ELR (cell line): Measurements from ENCODE around the gene IL1RL1.

Experiments
- DNase-seq: peaks from one replicate; pipeline ENCODE4 v3.0.0-alpha.2; 2015; ENCODE audit warnings: low read depth

Gene IL1RL1

DNA sequence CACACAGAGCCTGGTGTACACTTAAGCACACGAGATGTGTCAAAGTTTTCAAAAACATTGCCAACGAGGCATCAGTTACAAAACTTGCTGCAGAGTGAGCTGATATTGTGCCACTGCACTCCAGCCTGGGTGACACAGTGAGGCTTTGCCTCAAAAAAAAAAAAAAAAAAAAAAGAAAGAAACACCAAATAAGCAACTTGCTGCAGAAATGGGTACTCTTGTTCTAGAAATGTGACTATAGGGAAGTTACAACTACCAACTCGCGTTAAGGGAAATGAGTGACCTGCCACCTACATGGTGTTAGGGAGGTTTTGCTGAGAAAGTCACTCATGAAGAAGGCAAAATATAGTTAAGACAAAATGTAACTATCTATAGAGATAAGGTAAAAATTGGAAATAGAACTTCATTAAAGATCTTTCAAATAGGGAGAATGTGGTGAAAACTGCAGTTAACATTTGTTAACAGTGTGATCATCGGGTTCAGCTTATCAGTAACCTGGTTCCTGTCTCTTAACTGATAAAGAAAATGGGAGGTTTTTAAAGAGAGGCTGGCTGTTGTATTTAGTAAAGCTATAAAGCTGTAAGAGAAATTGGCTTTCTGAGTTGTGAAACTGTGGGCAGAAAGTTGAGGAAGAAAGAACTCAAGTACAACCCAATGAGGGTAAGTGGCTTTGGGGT is at the start of gene IL1RL1:
Gene IL1RL1, plus strand, starts transcription at position 600 of the 677 bp plus-strand sequence. CDS start 26,702 bp downstream, outside the sequence.
- DNase-seq: no peak

- DNase-seq: no peak
Observed at GRCh38 chr2:102262216-102263129, 48.9 kb upstream of the IL1RL1 start.

GRCh38 chr2:102264952-102265351 is 46.4 kb upstream of the IL1RL1 start:
- no peak for DNase-seq

DNA sequence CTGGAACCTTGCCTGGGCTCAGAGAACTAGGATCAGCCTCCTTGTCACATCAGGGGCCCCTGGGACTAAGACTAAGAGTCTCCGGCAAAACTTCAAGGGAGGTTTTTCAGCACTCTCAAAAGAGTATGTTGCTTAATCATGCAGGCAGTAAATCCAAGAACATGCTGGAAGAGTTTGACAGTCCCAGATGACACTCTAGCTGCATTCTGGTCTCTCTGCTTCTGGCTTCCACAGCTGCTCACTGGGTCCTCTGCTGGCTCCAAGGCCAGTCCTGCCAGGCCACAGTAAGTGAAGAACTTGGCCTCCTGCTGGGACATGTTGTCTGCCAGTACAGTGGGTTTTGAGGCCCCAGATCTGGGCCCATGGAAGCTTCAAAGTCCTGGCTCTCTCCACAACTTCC is 45.2 kb upstream of the IL1RL1 start:
- DNase-seq: no peak

DNA sequence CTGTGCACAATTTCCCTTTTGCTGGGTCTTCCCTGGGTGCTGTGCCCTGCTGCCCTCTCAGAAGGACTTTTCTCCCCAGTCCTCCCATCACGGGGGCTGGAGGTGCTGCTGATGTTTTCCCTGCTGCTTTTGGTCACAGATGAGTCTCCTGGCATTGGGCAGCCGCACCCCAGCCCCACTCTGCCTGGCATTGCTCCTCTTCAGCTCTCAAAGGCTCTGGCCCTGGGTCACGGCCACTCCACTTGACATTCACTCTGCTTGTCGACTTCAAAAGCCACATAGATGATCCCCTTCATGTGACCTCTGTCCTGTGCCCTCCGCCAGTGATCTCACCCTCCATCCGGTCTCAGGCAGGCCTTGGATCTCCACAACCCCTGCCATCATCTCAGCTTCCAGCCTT is 43.6 kb upstream of the IL1RL1 start:
- no peak for DNase-seq

DNA sequence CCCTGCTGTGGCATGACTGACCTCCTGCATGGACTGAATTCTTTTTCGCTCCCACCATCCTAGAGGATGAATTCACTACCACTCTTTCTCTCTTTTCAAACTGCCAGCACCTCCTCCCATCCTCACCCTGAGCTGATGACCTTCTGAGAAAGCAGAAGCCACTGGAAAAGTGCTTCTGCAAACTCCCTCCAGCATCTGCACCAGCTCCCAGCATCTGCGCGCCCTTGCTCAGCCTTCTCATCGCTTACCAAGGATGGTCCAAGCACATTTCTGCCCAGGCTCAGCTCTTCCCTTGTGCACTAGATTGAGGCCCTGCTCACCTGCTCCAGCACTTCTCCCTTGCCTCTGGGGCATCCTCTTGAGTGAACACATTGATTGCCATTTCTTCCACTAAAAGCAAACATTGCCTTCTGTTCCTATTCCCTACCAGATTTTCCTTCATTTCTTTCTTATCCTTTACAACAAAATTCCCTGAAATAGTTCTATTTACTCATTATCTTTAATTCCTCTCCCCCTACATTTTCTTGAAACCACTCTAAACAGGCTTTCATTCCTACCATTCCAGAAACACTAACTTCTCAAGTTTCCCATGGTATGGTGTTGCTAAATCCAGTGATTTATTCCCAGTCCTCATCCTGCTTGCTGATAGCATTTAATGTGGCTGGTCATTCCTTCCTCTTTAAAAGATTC is 42.7 kb upstream of the IL1RL1 start:
- no peak for DNase-seq

DNA sequence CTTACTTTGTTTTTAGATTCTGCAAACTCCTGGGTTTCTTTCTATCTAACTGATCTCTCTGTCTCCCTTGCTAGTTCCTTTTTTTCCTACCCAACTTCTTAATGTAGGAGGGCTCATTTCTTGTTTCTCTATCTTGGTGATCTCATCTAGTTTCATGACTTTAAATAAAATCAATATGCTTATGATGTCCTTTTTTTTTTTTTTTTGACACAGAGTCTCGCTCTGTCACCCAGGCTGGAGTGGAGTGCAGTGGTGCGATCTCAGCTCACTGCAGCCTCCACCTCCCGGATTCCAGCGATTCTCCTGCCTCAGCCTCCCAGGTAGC is 42.2 kb upstream of the IL1RL1 start:
- no peak for DNase-seq

- peak; percentile 17 for DNase-seq
Observed at GRCh38 chr2:102271844-102272243, 39.5 kb upstream of the IL1RL1 start.

DNA sequence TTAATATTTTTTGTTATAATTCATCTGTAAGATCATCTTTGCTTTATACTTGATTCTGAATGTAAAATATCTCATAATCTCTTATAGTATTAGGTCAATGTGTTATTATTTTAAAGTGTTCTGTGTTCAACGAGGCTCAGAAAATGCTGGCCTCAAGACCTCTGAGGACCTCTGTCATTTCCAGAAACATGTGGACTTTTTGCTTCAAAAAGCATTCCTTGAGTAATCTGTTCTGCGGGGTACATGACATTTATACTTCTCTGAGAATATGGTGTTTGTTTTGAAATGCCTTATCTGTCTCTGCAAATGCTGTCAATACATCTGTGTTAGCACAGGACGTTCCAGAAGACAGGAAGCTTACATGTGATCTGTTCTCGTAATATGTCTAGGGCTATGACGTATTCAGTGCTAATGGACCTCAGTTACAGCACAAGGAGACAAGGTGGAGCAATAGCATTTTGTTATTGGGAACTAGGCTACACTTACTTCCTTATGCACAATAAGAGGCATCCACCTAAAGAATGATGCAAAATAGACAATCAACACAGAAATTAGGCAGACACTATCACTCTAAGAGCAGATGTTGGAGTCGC is 37.6 kb upstream of the IL1RL1 start:
- no peak for DNase-seq

GRCh38 chr2:102276549-102277201 is 34.7 kb upstream of the IL1RL1 start:
- no peak for DNase-seq

- DNase-seq: no peak
Observed at GRCh38 chr2:102277202-102277700, 34.1 kb upstream of the IL1RL1 start.

DNA sequence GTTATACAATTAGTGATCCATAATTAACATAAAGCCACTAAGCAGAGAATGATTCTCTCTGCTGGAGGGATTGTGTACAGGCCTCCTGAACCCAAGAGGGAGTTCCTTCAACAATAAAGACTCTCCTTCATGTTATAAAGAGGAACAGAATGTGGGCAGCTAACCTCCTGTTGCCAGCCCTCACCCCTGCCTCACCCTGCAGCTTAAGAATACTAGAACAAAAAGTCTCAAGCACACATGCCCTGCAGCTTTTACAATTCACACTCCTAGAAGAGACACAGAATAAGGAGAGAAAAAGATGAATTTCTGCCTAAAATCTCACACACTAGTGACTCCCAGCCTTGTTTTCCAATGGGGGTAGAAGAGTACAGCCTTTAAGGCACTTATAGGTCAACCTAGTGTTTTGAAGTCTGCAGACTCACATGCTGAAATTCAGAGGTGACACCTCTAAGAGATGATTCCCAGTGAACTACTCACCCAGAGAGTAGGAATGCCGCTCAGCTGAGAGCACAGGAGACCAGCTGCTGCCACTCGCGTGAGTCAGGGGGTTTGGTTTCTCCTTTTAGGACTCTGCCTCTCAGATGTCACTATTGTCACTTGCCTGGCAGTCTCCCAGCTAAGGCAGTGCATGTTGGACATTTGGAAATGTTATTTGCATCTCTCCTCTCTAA is 32.5 kb upstream of the IL1RL1 start:
- peak; percentile 12 for DNase-seq

- no peak for DNase-seq
Observed at GRCh38 chr2:102279391-102279735, 32.0 kb upstream of the IL1RL1 start.

DNA sequence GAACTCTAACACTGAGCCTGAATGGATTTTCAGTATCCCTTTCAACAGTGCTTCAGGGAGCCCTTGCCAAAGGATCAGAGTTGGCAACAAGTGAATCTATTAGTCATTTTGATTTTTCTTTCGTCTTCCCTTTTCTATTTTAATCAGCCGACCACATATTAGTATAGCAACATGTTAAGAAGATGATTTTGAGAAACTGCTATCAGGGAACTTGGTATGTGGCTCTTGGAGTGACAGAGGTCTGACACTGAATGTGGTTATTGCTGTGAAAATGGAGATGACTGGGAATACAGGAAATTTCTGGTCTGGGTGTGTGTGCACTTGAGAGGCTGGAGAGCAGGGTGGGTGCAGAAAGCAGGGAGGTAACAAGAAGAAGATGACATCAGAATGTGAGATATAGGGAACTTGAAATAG is 28.7 kb upstream of the IL1RL1 start:
- DNase-seq: no peak

DNA sequence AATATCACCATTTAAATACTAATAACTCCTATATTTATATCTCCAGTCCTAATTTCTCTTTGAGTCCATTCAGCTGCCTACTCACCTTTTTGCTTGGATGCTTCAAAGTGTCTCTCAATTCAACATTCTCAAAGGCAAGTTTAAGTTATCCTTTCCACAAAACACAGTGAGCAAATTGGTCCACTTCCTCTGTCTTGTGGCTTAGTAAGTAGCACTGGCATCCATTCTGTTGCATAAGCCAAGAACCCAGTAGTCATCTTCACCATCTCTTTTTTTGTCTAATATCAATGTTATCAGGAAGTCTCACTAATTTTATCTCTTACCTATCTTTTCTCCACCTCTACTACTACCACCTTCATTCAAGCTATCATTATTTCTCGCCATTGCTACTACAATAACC is 27.4 kb upstream of the IL1RL1 start:
- DNase-seq: no peak

DNA sequence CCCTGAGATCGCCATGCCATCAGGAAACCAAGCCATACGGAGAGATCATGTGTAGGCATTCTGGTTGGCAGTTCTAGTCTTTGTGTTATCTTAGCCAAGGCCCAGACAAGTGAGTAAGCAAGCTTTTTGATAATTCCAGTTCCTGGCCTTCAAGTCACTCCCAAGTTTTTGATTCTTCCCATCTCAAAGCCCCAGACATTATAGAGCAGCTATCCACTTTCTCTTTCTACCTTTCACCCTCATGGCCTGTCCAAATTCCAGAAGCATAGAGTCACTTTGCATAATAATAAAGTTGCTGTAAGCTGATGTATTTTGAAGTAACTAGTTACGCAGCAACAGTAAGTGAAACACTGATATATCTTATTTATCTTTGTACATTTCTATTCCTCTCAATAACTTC is 26.8 kb upstream of the IL1RL1 start:
- peak; percentile 5 for DNase-seq

GRCh38 chr2:102285368-102285767 is 26.0 kb upstream of the IL1RL1 start:
- peak; percentile 19 for DNase-seq

DNA sequence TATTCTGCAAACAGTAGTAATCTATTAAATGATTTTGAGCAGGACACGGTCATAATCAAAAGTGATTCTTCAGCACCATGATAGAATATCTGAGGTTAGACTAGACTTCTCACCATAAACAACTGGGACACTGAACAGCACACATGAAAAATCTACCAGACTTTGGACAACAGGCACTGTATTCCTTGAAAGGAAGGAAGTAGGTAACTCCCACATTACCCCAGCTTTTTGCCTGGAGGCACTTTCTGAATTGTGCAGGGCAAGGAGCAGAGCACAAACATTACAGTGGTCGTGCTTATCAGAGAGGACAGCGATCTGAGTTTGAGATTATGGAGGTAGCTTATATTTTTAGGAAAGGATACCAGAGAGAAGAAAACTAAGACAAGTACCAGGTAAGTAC is 25.3 kb upstream of the IL1RL1 start:
- no peak for DNase-seq

DNA sequence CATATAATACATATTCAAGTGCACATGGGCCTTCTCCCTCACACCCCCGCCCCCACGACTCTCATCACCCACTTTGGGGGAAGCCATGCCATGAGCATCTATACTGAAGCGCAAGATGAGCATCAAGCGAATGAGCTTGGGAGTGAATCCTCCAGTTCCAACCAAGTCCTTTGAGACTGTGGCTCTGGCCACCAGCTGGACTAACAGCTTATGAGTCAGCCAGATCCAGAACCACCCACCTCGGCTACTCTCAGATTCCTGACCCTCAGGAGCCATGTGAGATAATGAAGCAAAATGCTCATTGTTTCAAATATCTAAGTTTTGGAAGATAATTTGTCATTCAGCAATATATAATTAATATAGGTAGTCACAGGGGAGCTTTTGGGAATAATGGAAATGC is 22.2 kb upstream of the IL1RL1 start:
- DNase-seq: peak; percentile 24

GRCh38 chr2:102290594-102290993 is 20.8 kb upstream of the IL1RL1 start:
- no peak for DNase-seq

DNA sequence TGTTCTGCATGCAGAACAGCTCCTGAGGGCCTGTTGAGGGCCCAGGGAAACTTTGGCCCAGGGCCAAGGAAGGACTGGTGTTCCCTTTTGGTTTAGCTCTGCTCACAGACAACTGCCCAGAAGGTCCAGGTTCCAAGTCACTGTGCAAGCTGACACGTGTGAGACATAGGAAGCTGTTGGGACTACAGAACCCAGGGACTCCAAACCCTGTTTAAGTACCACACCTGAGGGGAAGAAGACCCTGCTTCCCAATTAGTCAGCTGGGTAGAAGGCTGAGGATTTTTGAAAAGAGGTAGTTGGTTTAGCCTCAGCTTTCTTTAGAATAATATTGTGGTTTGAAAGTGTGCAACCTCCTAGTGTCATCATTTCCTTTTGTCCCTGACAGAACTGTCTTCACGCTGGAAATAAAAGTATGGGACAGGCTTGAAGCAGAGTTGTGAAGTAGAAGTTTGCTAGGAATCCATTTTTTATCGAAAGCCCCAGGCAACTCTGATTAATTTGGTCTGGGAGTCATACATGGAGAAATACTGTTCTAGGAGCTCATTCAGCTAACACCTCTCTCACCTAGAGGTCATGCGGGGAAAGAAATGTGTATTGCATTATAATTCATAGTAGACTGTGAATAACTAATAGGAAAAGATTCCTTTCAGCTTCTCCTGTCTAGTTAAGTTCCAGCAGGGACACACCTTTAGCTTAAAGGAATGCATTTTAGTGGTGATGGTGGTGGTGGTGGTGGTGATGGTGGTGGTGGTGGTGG is 19.9 kb upstream of the IL1RL1 start:
- no peak for DNase-seq
